HG03108 (cell line): ENCODE results near the gene SOX13.
"Not testable (repeated sequence)": the region's sequence is repeated elsewhere in the genome, so short reads cannot be mapped to it uniquely, and the experiment has no call there.

ENCODE experiments used
- ATAC-seq: cut with Tn5 transposase; IDR thresholded peaks from one replicate; pipeline ENCODE4 v1.9.1; 2021; ENCODE audit warnings: moderate library complexity; ENCODE audit not compliant: unreplicated experiment

SOX13 gene

DNA sequence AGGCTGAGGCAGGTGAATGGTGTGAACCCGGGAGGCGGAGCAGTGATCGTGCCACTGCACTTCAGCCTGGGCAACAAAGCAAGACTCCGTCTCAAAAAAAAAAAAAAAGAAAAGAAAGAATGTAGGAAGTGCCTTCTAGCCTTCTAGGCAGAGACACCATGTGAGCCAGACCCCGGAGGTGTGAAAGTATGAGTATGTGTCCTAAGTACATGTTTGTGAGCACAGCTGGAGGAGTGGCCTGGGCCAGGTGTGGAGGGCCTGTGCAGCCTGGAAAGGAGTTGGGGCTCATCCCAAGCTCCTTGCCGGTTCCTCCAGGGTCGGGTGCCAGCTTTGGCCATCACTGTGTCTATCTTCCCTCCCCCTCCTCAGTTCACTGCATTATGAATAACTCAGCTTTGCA, 13.0 kb downstream of the SOX13 start:
- no peak for ATAC-seq

DNA sequence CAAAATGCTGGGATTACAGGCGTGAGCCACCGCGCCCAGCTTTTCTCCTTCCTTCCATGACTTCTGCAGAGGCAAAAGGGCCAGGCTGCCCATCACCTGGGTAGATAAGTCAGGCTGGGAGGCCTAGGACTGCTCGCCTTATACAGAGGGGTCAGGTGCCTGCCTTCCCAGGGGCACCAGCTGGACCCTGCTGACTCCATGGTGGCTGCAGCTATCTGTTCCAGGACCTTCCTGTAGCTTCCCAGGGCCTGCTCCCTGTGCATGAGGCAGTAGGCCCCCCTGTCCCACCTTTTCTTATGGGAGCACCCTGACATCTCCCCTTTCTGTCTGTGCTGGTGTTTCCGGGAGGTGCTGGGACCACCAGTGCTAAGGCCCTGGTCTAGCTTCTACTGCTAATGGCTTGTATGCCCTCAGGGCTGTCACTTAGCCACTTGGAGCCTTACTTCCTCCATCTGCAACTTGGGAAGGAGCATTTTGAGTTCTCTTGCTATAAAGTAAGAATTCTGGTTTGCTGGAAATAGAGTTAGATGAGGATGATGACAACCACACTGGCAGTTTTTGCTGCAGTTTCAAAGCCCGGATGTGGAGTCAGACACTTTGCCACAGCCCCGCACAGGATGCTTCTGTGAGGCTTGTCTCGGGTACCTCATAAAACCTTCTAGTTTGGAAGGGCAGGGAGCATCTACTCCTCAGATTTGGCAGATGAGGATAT, 14.4 kb downstream of the SOX13 start:
- ATAC-seq = no peak

DNA sequence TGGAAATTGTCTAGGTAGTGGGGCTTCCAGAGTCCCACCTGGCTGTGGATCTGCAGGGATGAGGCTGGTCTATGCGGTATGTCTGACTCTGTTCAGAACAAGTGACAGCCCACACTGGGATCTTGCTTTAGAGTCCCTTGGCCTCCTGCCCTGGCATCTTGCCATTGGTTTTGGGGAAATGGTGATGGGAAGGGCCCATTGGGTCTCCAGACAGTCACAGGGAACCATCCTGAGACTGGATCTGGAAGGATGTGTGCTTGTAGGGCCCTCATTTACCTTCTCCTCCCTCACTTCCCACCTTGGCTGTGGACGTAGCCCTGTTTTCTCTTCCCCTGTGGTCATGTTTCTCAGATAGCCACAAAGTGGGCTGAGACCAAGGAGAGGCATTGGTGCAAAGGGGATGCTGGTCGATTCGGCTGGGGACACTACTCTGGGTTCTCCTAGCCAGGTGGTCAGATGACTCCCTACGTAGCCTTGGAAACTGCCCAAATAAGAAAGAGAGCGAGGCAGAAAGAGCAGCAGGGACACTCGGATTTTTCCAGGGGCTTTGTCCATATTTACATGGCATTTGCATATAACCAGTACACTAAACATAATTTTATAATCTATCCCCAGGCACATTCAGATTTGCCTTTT, 15.1 kb downstream of the SOX13 start:
- ATAC-seq = no peak

DNA sequence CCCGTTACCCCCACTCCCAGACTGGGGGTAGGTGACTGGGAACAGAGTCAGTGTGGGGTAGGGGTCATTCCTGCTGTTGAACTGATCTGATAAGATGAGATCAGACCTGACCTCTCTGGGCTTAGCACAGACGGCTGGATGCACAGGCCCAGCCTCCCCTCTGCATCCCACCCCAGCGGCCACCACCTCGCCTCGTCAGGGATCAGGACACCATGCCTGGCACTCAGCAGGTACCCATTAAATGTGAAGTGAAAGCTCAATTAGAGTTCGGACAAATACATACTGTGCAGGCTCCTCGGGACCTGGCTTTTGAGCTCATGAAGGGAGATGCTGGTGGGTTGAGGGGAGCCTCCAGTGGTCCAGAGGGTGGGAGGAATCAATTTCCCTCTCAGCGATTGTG, 15.7 kb downstream of the SOX13 start:
- ATAC-seq = no peak

DNA sequence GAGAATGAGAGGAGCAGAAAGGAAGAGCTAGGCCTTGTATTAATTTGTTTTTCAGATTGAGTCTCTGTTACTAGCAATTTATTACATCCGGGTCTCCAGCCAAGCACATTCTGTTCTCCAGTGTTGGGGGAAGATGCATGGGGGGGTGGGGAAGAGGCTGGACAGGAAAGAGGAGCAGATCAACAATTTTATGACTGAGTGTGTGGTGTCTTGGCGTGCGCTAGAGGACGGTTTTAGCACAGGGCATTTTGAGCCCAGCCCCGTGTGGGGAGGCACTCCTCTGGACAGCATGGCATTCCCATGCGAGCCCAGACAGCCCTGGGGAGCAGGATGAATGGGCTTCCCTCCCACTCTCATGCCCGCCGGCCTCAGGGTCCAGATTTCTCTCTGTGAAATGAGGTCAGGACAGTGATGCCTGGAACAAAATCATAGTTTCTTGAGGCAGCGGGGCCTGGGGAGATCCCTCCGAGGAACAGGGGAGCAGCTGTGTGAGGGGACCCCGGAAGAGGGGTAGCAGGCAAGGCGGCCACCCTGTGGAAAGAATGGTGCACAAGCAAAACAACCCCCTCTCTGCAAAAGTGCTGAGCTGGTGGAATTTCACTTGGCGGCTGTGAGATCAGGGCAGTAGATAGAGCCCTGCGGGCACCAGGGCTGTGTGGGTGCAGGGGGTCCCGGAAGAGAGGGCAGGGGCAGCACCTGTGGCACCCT, 16.3 kb downstream of the SOX13 start:
- ATAC-seq = no peak

DNA sequence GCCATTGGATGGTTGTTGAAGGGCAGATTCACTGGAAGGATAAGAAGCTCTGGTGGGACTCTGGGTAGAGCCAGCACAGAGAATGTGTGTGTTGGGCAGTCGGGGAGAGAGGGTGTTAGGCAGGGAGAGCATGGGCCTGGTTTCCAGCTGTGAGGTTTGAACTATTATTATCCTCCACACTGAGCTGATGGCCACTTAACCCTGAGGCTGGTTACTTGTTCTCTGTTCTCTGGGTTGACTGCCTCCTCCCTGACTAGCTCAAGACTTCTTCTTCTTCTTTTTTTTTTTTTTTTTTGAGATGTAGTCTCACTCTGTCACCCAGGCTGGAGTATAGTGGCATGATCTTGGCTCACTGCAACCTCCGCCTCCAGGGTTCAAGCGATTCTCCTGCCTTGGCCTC, 17.2 kb downstream of the SOX13 start:
- ATAC-seq = not testable (repeated sequence)

DNA sequence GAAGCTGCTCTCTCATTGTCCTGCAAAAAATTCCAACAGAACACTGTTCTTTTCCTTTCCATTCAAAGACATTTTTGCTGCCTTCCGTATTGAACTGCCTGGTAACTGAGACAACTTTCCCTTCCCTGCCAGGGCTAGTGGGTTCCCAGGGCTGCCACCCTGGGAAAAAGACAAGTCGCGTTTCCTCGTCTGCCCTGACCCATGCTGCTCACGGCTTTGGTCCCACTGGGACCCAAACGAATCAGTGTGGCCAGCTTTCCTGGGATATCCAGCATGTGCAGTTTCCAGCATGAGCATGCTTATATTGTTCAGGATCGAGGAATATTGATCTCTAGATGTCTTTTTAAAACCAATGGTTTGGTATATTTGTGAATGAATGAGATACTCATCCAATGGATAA, 18.2 kb downstream of the SOX13 start:
- no peak for ATAC-seq

DNA sequence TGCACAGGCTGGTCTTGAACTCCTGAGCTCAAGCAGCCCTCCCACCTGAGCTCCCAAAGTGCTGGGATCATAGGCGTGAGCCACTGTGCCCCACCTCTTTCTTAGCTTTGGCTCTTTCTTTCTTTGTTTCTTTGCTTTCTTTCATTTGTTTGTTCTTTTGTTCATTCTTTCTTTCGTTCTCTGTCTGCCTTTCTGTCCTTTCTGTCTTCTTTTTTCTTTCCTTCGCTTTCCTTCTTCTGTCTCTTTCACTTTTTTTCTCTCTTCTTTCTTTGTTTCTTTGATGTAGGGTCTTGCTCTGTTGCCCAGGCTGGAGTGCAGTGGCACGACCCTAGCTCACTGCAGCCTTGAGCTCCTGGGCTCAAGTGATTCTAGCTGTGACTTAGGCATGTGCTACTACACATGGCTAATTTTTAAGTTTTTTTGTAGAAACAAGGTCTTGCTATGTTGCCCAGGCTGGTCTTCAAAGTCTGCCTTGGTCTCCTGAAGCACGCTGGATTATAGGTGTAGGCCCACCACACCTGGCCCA, 18.9 kb downstream of the SOX13 start:
- no peak for ATAC-seq

DNA sequence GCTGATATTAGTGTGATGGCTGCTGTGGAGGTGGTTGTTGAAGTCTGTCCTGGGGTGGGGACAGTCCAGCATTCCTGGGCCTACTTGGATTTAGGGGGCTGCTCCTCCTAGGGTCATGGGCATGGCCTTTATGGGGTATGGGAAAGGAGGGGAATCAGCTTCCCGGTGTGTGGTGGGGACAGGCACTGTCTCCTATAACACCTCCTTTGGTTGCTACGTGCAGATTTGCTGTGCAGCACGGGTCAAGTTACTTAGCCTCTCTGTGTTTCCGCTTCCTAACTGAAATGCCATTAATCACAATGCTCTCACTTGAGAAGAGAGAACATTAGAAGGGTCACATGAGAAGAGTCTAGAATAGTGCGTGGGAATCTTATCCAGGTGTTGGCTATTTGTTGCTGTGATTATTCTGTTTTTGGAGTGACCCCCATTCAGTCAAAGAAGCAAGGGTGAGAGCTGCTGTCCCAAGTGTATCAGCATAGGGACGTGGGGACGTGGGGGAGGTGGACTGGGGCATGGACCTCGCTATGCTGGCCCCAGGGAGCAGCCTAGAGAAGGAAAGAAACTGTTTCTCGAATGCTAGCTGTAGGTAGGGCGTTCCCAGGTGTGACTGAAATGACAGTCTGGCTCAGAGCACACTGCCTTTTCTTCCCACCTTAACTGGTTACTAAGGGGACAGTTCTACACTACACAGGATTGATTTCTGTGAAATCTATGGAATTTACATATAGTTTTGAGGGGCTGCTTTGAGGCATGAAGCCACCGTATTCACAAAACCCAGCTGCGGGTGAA, 19.9 kb downstream of the SOX13 start:
- ATAC-seq = no peak

DNA sequence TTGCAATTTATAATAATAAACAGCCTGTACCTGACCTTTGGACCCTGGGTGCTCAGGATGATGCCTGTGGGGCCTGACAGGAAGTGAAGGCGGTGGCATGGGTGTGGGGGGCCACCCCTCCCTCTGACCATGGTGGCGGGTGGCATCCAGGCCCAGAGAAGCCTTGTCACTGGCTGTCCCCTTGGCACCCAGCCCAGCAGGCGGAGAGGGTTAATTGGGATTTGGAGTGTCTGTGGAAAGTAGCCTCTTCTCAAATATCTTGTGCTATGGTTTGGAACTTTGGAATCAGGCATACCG, 20.5 kb downstream of the SOX13 start:
- ATAC-seq = no peak

DNA sequence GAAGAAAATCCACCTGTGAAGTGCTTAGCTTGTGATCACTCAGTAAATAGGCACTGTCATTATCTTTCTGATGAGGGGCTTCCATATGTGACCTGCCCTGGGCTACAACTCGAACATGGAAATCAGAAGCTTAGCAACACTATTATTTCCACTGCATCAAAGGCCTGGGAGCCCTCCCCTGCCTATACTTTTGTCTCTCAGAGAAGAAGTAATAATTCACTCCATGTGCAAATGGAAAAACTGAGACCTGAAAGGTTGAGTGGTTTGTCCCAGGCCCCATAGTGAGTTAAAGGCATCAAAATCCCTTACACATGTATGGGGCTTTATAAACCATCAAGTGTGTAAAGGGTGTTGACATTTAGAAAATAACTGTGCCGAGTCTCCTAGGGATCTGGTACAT, 20.9 kb downstream of the SOX13 start:
- no peak for ATAC-seq

DNA sequence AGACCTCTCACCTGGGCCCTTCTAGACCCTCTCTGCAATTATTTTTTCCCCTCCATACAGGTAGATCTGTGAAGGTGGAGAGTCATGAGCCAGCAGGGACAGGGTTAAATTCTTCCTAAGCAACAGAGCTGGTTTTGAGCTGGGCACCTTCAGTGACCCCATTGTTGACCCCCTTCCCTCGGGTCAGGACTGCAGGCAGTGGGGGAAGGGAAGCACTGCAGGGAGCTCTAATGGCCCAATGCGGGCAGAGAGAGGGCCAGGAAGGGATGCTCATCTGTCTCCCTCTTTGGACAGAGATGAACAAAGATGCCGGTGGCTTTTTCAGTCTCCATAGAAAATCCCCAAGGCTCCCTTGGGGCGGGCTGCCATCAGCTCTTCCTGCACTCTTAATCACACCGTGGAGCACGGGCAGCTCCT, 21.4 kb downstream of the SOX13 start:
- ATAC-seq = no peak

DNA sequence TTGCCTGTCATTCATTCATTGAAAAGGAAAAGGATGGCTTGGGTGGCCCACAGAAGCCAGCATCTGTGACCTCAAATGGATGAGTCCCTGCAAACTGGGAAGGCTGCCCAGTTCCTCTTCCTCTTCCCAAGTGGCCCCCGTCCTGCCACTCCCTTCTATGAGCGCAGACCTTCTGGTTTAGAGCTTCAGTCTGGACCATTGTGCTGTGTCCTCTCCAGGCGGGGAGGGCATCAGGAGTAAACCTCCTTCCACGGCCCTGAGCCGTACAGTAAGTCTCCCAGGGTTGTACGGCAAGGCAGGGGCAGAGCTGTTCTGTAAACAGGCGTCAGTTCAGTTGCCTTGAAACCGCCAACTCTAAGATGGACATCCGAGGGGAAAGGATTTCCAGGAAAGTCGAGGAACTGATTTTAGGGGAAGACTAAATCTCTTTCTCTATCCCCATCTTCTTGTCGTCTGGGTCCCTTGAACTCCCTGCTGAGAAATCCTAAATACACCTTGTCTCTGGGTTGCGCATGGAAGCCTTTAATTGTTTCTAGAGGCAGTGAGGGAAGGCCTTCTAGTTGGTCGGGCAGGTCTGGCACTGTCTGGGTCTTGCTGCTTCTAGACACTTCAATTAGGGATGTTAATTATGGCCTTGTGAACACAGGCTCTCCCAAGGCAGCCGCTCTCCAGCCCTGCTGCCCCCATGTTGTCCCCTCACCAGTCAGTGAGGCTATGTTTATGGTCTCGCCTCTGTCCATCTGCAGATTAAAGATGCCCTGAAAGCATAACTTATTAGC, 22.1 kb downstream of the SOX13 start:
- ATAC-seq = no peak

DNA sequence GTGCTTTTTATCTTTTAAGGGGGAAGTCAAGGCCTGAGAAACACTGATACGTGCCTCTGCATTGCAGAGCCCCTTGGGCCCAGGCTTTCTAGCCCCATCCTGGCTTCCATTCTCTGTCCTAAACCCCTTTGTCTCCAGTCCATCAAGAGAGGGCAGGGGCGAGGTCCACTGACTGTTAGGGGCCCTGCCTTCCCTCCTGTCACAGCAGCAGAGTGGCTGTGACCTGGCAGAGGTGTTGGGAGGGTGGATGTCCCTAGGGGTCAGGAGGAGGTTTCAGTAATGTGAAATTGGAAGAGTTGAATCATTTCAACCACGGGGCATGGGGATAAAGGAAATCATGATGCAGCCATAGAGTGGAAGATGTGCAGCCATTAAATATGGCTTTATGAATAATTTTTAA, 24.0 kb downstream of the SOX13 start:
- ATAC-seq = no peak

DNA sequence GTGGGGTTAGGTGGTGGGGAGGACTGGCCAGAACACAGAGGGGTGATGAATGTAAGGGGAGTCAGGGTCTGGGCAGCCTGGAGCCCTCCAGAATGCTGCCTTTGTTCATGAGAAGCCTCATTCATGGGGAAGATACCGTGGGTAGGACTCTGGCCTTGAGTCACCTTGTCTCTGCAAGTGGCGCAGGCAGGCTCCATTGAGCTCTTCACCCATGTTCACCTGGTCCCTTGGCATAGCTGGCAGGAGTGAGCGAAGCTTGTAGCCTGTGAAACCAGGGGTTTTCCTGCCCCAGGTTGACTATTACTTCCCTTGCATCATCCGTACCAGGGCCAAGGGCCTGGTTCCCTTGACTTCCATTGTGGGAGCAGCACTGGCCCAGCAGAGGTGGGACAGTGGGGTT, 25.8 kb downstream of the SOX13 start:
- no peak for ATAC-seq

DNA sequence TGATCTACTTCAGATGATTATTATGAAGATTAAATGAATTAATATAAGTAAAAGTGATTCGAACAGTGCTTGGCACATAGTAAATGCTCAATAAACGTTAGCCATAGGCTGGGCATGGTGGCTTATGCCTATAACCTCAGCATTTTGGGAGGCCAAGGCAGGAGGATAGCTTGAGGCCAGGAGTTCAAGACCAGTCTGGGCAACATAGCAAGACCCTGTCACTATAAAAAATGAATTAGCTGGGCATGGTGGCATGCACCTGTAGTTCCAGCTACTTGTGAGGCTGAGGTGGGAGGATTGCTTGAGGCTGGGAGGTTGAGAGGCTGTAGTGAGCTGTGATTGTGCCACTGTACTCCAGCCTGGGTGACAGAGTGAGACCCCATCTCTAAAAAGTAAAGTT, 26.8 kb downstream of the SOX13 start:
- ATAC-seq = not testable (repeated sequence)

DNA sequence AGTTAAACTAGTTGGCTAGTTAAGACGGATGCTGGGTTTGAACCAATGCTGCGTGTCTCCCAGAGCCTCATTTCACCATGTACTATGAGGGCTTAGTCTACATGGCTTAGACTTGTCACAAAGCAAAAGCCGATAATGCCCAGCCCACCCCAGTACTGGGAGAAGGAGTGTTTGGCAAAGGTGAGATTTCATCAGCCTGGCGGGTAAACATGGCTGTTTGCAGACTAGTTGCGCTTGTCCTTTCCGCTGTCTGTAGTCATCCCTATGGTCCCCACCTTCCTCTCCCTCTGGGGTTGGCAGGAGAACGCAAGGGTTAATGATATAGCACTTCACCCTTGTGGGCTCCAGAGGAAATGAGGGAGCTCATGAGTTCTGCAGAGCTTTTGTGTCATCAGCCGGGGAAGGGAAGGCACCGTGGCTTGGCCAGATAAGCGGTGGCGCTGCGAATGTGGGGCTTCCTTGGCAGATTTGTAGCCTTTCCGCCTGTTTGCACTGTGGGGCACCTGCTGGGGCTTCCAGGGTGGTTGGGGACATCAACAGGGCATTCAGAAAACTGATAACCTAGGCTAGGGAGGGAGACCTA, 29.2 kb downstream of the SOX13 start:
- ATAC-seq = no peak

DNA sequence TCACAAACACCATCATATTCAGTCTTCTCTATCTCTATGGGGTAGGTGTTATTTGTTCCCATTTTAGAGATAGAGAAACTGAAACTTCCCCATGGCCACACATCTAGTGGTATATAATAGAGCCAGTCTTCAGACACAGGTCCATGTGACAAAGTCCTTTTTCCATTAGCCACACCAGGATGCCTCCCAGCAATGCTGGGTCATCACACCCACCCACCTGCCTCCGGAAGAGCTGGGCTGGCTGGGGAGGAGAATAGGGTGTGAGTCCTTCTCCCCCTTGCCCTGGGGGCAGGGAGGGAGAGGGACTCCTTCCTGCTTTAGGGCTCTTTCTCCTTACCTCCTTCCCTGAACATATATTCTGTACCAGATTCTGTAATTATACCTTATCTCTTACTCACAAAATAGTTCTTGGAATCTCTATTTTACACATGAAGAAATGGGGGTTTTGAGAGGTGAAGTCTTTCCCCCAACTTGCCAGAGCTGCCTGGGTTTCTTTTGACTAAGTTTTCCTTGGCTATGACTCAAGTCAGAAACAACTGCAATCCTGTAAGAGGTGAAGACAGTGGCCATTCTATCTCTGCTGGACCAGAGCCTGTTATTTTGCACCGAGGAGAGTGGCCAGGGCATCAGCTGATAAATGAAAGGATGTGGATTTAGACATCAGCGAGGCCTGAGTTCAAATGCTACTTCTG, 30.0 kb downstream of the SOX13 start:
- no peak for ATAC-seq

DNA sequence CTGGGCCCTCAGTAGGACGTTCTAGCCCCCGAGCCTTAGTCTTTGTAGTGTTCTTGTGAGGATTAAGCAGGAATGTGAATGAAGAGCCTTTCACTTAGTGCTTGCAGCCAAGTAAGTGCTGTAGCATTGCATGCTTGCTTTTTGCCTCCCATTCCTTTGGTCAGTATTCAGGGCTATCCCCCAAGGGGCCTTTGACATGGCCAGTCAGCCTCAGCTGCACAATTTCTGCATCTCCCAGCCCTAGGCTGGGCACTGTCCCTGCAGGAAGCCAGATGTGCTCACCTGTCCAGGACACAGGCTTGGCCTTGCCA, 30.5 kb downstream of the SOX13 start:
- no peak for ATAC-seq
